Endothelial cell of umbilical vein (primary cell): ENCODE measurements around the gene CWC27. TPM values are rescaled to one million over a fixed set of nuclear protein-coding genes. Genes with fewer than 3 reads are reported as not detected.

ENCODE experiments used
- BruUV-seq: library from RNA; stranded (reverse); fragments of 400-500 nt; replicated peaks from 2 replicates; lab custom pipeline; 2021; lab: Mats Ljungman, UMichigan
- CTCF ChIA-PET: fragments of 300-600, 350-600 bp; sonication (Branson Sonifier 250); formaldehyde crosslinking; loops from one replicate; lab custom pipeline; 2021; ENCODE audit warnings: antibody characterized with exemption, inconsistent platforms; lab: Charles Lee
- POLR2A ChIA-PET: fragments of 300-600, 350-600 bp; sonication (Branson Sonifier 250); formaldehyde crosslinking; loops from one replicate; lab custom pipeline; 2021; ENCODE audit warnings: antibody characterized with exemption, inconsistent platforms; lab: Charles Lee
- DNase-seq: peaks from one replicate; pipeline ENCODE4 v3.0.0-alpha.2; 2011; ENCODE audit warnings: low read depth, low spot score
- FAIRE-seq: peaks from 2 replicates; lab custom pipeline; 2011; peaks lifted over from hg19 to GRCh38; lab: Jason Lieb, UNC
- H2AFZ ChIP-seq: 2 replicates; pipeline ENCODE4 v1.6.0; 2012; ENCODE audit warnings: low read depth, low read length, control low read depth, inconsistent platforms
- H3K27ac ChIP-seq: 2 replicates; pipeline ENCODE4 v1.5.1; 2011; ENCODE audit warnings: low read depth, mild to moderate bottlenecking, control low read depth, low read length, moderate library complexity; ENCODE audit not compliant: insufficient read depth
- H3K27me3 ChIP-seq, 2 experiments: 2 replicates each; pipeline versions ENCODE4 v1.6.0 to v1.6.1; 2011; ENCODE audit warnings: low read length in 2 of 2, mixed read lengths in 1 of 2; ENCODE audit not compliant: control insufficient read depth in 2 of 2, insufficient read depth in 2 of 2
- H3K36me3 ChIP-seq, 2 experiments: 2 replicates in 1 of 2; 3 replicates in 1 of 2; pipeline ENCODE4 v1.5.1; 2011; ENCODE audit warnings: low read length in 2 of 2, mild to moderate bottlenecking in 1 of 2, moderate library complexity in 1 of 2; ENCODE audit not compliant: control insufficient read depth in 2 of 2, insufficient read depth in 2 of 2; ENCODE audit errors: extremely low read depth in 1 of 2
- H3K4me1 ChIP-seq: 3 replicates; pipeline ENCODE4 v1.5.1; 2011; ENCODE audit warnings: mild to moderate bottlenecking, low read length; ENCODE audit not compliant: control insufficient read depth, insufficient read depth; ENCODE audit errors: extremely low read depth
- H3K4me2 ChIP-seq: 2 replicates; pipeline ENCODE4 v1.6.1; 2011; ENCODE audit warnings: low read length, control low read depth, mixed read lengths; ENCODE audit not compliant: insufficient read depth
- H3K4me3 ChIP-seq, 3 experiments: fragments of 200-600 bp in 1 of 3; sonication (generic), shearing (Covaris generic) in 1 of 3; replicated peaks in 1 of 3; 2 replicates each; pipeline ENCODE4 v1.5.1; 2011 to 2016; ENCODE audit warnings: control low read depth in 3 of 3, low read length in 3 of 3, mild to moderate bottlenecking in 2 of 3, inconsistent platforms in 1 of 3, low read depth in 1 of 3, moderate library complexity in 1 of 3; ENCODE audit not compliant: insufficient read depth in 1 of 3
- H3K79me2 ChIP-seq: 2 replicates; pipeline ENCODE4 v1.6.0; 2012; ENCODE audit warnings: low read length, inconsistent platforms; ENCODE audit not compliant: control insufficient read depth, insufficient read depth
- H3K9ac ChIP-seq: replicated peaks from 2 replicates; pipeline ENCODE3; 2011; ENCODE audit warnings: low read length, control low read depth; ENCODE audit not compliant: insufficient read depth; ENCODE audit errors: extremely low read depth
- H3K9me1 ChIP-seq: replicated peaks from 3 replicates; pipeline ENCODE4 v1.6.0; 2011; ENCODE audit warnings: mild to moderate bottlenecking, low read length; ENCODE audit not compliant: control insufficient read depth, insufficient read depth; ENCODE audit errors: extremely low read depth
- H3K9me3 ChIP-seq: replicated peaks from 2 replicates; pipeline ENCODE4 v1.5.1; 2012; ENCODE audit warnings: low read length, inconsistent platforms; ENCODE audit not compliant: control insufficient read depth, insufficient read depth
- H4K20me1 ChIP-seq: replicated peaks from 2 replicates; pipeline ENCODE3; 2011; ENCODE audit warnings: mild to moderate bottlenecking, low read length; ENCODE audit not compliant: control insufficient read depth, insufficient read depth; ENCODE audit errors: extremely low read depth
- CTCF ChIP-seq, 2 donors: IDR thresholded peaks; 1 replicate in 1 of 2; 2 replicates in 1 of 2; pipeline ENCODE4 v1.5.1; 2011; ENCODE audit warnings: low read length in 2 of 2, mild to moderate bottlenecking in 2 of 2, moderate library complexity in 2 of 2, control low read depth in 1 of 2, inconsistent platforms in 1 of 2, low read depth in 1 of 2; ENCODE audit not compliant: insufficient read depth in 1 of 2; ENCODE audit errors: extremely low read depth in 1 of 2
- EZH2 ChIP-seq: IDR thresholded peaks from 2 replicates; pipeline ENCODE4 v1.6.1; 2012; ENCODE audit warnings: borderline replicate concordance, low read depth, mild to moderate bottlenecking, moderate library complexity, low read length, inconsistent platforms; ENCODE audit not compliant: severe bottlenecking
- FOS ChIP-seq: IDR thresholded peaks from 2 replicates; pipeline ENCODE4 v1.6.1; 2011; ENCODE audit warnings: mild to moderate bottlenecking, low read length, moderate library complexity, borderline replicate concordance; ENCODE audit not compliant: insufficient read depth
- GATA2 ChIP-seq: IDR thresholded peaks from 2 replicates; pipeline ENCODE4 v1.7.0; 2011; ENCODE audit warnings: low read depth, mild to moderate bottlenecking, moderate library complexity, mixed read lengths, low read length; ENCODE audit not compliant: insufficient read length, insufficient read depth
- JUN ChIP-seq: IDR thresholded peaks from 2 replicates; pipeline ENCODE4 v1.6.1; 2011; ENCODE audit warnings: borderline replicate concordance, low read depth; ENCODE audit not compliant: insufficient read length, insufficient read depth
- MAX ChIP-seq: IDR thresholded peaks from 2 replicates; pipeline ENCODE4 v1.6.1; 2011; ENCODE audit not compliant: insufficient read depth, insufficient read length
- MYC ChIP-seq: IDR thresholded peaks from one replicate; pipeline ENCODE4 v1.6.1; 2011; ENCODE audit warnings: mild to moderate bottlenecking, low read depth, low read length
- POLR2A ChIP-seq: IDR thresholded peaks from 2 replicates; pipeline ENCODE4 v1.6.1; 2012; ENCODE audit warnings: low read depth, mild to moderate bottlenecking, control low read depth, low read length
- POLR2AphosphoS5 ChIP-seq: IDR thresholded peaks from 2 replicates; pipeline ENCODE4 v1.6.1; 2012; ENCODE audit warnings: low read depth, mild to moderate bottlenecking, control low read depth, low read length, moderate library complexity; ENCODE audit not compliant: insufficient read depth
- dilution Hi-C: fragments of 300-500 bp; cut with MboI; formaldehyde crosslinking; loops from one replicate; pipeline ENCODE4 v1.15.0; 2019; ENCODE audit warnings: low sequenced_read_pairs; ENCODE audit not compliant: extremely low pct_ligation_motif_present
- intact Hi-C: fragments of 100-400 bp; cut with micrococcal nuclease; formaldehyde crosslinking; loops from one replicate; pipeline ENCODE4 v1.10.0; 2022
- polyA plus RNA-seq, 4 experiments: library from polyadenylated mRNA; depleted of rRNA in 3 of 4; stranded (reverse) in 3 of 4; unstranded in 1 of 4; fragments of >200 nt; gene quantifications; 2 replicates each; pipeline versions ENCODE4 v1.2.1 to v1.2.3, GENCODE V29; 2011 to 2012; ENCODE audit warnings: missing spikeins in 1 of 4
- total RNA-seq: library from RNA; stranded (reverse); gene quantifications from 2 replicates; pipeline ENCODE4 v1.2.3, GENCODE V29; 2021

The CWC27 gene
- total and polyA plus RNA-seq, 2 donors (not counting 3 experiments of a cell fraction or from before 2014, with no cell fraction given), result 11.9 to 23.8 TPM

- ChIA-PET CTCF (interaction anchor here (0.5 to 4.6 kb wide), 9 partner anchors 16 to 448 kb away, joined by 3 to 22 read pairs (median 3); no protein-coding TSS in a partner anchor), POLR2A (interaction anchor here (0.9 to 1.2 kb wide), 2 partner anchors 68 to 103 kb away, joined by 3 to 4 read pairs; no protein-coding TSS in a partner anchor)
- H3K9me3 ChIP-seq, result no peaks in the 10 kb centered on the region
- H3K4me2 ChIP-seq, result peak overlapping the region; percentile 88
- peak overlapping the region; percentile 97 for H3K27ac ChIP-seq
- H4K20me1 ChIP-seq, result no peaks in the 10 kb centered on the region
- no peaks in the 10 kb centered on the region for H3K79me2 ChIP-seq
- DNase-seq (peak; percentile 95), FAIRE-seq (peak; percentile 76)
- no peaks in the 10 kb centered on the region for H3K9me1 ChIP-seq
- H3K4me1 ChIP-seq, result peaks cover 23% of the 10 kb centered on the region
- peak overlapping the region; percentile 60 to 69 (median 63) for H3K4me3 ChIP-seq
- dilution Hi-C loops (no loop called here), intact Hi-C loops (loop anchor here (1.0 to 5.0 kb wide), 3 partner anchors 163 to 448 kb away; no protein-coding TSS in a partner anchor)
- H3K36me3 ChIP-seq, result no peaks in the 10 kb centered on the region
- TF ChIP-seq POLR2AphosphoS5 (peak; percentile 89), MYC (no peak), JUN (peak; percentile 89), EZH2 (no peak), CTCF (IDR thresholded peaks at IDR 0.05; ENCODE audit: extremely low read depth in 1 of 2, insufficient read depth in 1 of 2, low read depth in 1 of 2, low read length in 2 of 2) (no peak), POLR2A (peak; percentile 89), FOS (peak; percentile 60), GATA2 (peak; percentile 62), MAX (no peak)
- H3K27me3 ChIP-seq, result no peaks in the 10 kb centered on the region
- peak overlapping the region; percentile 99 for H2AFZ ChIP-seq
- TSS peak; percentile 88 for BruUV-seq
- peak overlapping the region; percentile 90 for H3K9ac ChIP-seq
These were observed 266.8 kb downstream of the CWC27 start for GRCh38 chr5:65035211-65036206.
